ENCODE measurements around the gene PDE2A. TPM values are rescaled to one million over a fixed set of nuclear protein-coding genes. Genes with fewer than 3 reads are reported as not detected.

Gene PDE2A
- total and polyA plus RNA-seq, 2 experiments from 2014 or later = 0.60 to 2.2 TPM

- Histone ChIP-seq H3K79me2 (no peaks in the 10 kb centered on the region), H4K20me1 (ENCODE audit: insufficient read depth, poor library complexity, severe bottlenecking) (no peaks in the 10 kb centered on the region), H3K36me3 (replicated peaks; ENCODE audit: insufficient read depth, low read depth) (no peaks in the 10 kb centered on the region), H3K4me2 (peak overlapping the region; percentile 87), H3K9me3 (ENCODE audit: low read depth) (no peaks in the 10 kb centered on the region), H3K27me3 (peaks cover 75% of the 10 kb centered on the region), H2AFZ (peak overlapping the region; percentile 74), H3K9me2 (replicated peaks; ENCODE audit: insufficient read depth) (no peaks in the 10 kb centered on the region), H3K4me1 (ENCODE audit: insufficient read depth) (peaks cover 7% of the 10 kb centered on the region), H3K4me3 (no peak overlapping the region), H3K27ac (no peak overlapping the region)
- peak; percentile 71 for DNase-seq (ENCODE audit: low spot score)
- TF ChIP-seq EZH2 (IDR thresholded peaks at IDR 0.05; ENCODE audit: borderline replicate concordance) (peak; percentile 50), CTCF (IDR thresholded peaks at IDR 0.05; ENCODE audit: poor library complexity) (peak; percentile 62), EZH2phosphoT487 (IDR thresholded peaks at IDR 0.05; ENCODE audit: low read depth, severe bottlenecking, unreplicated experiment) (no peak)
- 2% methylated on average over 28 of the region's 74 CpGs for WGBS (ENCODE audit: low lambda C conversion rate, missing lambda C conversion rate)
Observed at GRCh38 chr11:72589802-72590761, 84.1 kb downstream of the PDE2A start.

- Histone ChIP-seq H3K4me1 (ENCODE audit: insufficient read depth) (peaks cover 7% of the 10 kb centered on the region), H4K20me1 (ENCODE audit: insufficient read depth, poor library complexity, severe bottlenecking) (no peaks in the 10 kb centered on the region), H3K9me3 (ENCODE audit: low read depth) (no peaks in the 10 kb centered on the region), H2AFZ (no peak overlapping the region), H3K36me3 (replicated peaks; ENCODE audit: insufficient read depth, low read depth) (no peaks in the 10 kb centered on the region), H3K4me3 (no peak overlapping the region), H3K9me2 (replicated peaks; ENCODE audit: insufficient read depth) (no peaks in the 10 kb centered on the region), H3K79me2 (no peaks in the 10 kb centered on the region), H3K27ac (no peak overlapping the region), H3K27me3 (peaks cover 73% of the 10 kb centered on the region), H3K4me2 (no peak overlapping the region)
- no peak for TF ChIP-seq EZH2phosphoT487 (IDR thresholded peaks at IDR 0.05; ENCODE audit: low read depth, severe bottlenecking, unreplicated experiment)
- TF ChIP-seq CTCF (IDR thresholded peaks at IDR 0.05; ENCODE audit: poor library complexity) = no peak
- no peak for TF ChIP-seq EZH2 (IDR thresholded peaks at IDR 0.05; ENCODE audit: borderline replicate concordance)
- no peak for DNase-seq (ENCODE audit: low spot score)
- WGBS (ENCODE audit: low lambda C conversion rate, missing lambda C conversion rate) = 92% methylated on average over 7 of the region's 7 CpGs
Observed at GRCh38 chr11:72588421-72589410, 85.5 kb downstream of the PDE2A start.

- no peaks in the 10 kb centered on the region for H4K20me1 ChIP-seq (ENCODE audit: insufficient read depth, poor library complexity, severe bottlenecking)
- no peaks in the 10 kb centered on the region for H3K9me2 ChIP-seq (replicated peaks; ENCODE audit: insufficient read depth)
- no peaks in the 10 kb centered on the region for H3K9me3 ChIP-seq (ENCODE audit: low read depth)
- no peak overlapping the region for H3K4me3 ChIP-seq
- no peak for TF ChIP-seq EZH2 (IDR thresholded peaks at IDR 0.05; ENCODE audit: borderline replicate concordance)
- no peak for TF ChIP-seq EZH2phosphoT487 (IDR thresholded peaks at IDR 0.05; ENCODE audit: low read depth, severe bottlenecking, unreplicated experiment)
- no peak for TF ChIP-seq CTCF (IDR thresholded peaks at IDR 0.05; ENCODE audit: poor library complexity)
- H3K4me2 ChIP-seq = no peak overlapping the region
- no peak for DNase-seq (ENCODE audit: low spot score)
- peaks cover 71% of the 10 kb centered on the region for H3K27me3 ChIP-seq
- no peaks in the 10 kb centered on the region for H3K36me3 ChIP-seq (replicated peaks; ENCODE audit: insufficient read depth, low read depth)
- no peak overlapping the region for H2AFZ ChIP-seq
- peaks cover 7% of the 10 kb centered on the region for H3K4me1 ChIP-seq (ENCODE audit: insufficient read depth)
- H3K27ac ChIP-seq = no peak overlapping the region
- H3K79me2 ChIP-seq = no peaks in the 10 kb centered on the region
- WGBS (ENCODE audit: low lambda C conversion rate, missing lambda C conversion rate) = 67% methylated on average over 1 of the region's 1 CpG
Observed at GRCh38 chr11:72587696-72588095, 86.5 kb downstream of the PDE2A start.
